Thyroid gland (tissue), 4 donors: ENCODE data around the gene GLCCI1.

Experiments used
- POLR2A ChIP-seq, 2 donors: fragments of 450-650 bp; IDR thresholded peaks; one replicate each; pipeline ENCODE4 v1.6.1; 2017; ENCODE audit warnings: antibody characterized with exemption in 2 of 2, mild to moderate bottlenecking in 2 of 2, moderate library complexity in 1 of 2
- TF ChIP-seq, protein P1 (sequence below), 6 experiments: fragments of 200-600 bp in 3 of 6; fragments of 450-650 bp in 3 of 6; sonication (generic) in 3 of 6; IDR thresholded peaks; one replicate each; pipeline ENCODE4 v1.5.1; 2016 to 2019; ENCODE audit warnings: antibody characterized with exemption in 6 of 6, mild to moderate bottlenecking in 2 of 6, inconsistent platforms in 1 of 6, moderate library complexity in 1 of 6

DNA sequence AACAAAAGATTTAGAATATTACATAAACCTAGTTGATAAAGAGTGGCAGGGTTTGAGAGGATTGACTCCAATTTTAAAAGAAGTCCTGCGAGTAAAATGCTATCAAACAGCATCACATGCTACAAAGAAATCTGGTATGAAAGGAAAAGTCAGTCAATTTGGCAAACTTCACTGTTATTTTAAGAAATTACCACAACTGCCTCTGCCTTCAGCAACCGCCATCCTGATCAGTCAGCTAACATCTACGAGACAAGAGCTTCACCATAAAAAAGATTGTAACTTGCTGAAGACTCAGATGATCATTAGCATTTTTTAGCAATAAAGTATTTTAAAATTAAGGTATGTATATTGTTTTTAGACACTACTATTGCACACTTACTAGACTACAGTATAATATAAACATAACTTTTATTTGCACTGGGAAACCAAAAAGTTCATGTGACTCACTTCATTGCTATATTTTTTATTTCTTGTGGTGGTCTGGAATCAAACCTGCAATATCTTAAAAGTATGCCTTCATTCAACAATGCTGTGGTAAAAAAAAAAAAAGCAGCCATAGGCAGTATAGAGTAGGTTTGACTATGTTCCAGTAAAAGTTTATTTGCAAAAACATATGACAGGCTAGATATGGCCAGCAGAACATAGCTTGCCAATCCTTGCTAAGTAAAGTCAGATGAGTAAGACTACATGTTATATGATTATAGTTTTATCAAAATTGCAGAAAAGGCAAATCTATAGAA lies 74.4 kb downstream of the GLCCI1 start:
- TF ChIP-seq, protein P1, sequence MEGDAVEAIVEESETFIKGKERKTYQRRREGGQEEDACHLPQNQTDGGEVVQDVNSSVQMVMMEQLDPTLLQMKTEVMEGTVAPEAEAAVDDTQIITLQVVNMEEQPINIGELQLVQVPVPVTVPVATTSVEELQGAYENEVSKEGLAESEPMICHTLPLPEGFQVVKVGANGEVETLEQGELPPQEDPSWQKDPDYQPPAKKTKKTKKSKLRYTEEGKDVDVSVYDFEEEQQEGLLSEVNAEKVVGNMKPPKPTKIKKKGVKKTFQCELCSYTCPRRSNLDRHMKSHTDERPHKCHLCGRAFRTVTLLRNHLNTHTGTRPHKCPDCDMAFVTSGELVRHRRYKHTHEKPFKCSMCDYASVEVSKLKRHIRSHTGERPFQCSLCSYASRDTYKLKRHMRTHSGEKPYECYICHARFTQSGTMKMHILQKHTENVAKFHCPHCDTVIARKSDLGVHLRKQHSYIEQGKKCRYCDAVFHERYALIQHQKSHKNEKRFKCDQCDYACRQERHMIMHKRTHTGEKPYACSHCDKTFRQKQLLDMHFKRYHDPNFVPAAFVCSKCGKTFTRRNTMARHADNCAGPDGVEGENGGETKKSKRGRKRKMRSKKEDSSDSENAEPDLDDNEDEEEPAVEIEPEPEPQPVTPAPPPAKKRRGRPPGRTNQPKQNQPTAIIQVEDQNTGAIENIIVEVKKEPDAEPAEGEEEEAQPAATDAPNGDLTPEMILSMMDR (IDR thresholded peaks at IDR 0.05), result no peak
- TF ChIP-seq POLR2A (IDR thresholded peaks at IDR 0.05), result no peak
